ENCODE results near the gene ADCY5.
A peak's percentile ranks its signal among the peaks of the same experiment; 100 is the strongest.

Gene ADCY5

DNA sequence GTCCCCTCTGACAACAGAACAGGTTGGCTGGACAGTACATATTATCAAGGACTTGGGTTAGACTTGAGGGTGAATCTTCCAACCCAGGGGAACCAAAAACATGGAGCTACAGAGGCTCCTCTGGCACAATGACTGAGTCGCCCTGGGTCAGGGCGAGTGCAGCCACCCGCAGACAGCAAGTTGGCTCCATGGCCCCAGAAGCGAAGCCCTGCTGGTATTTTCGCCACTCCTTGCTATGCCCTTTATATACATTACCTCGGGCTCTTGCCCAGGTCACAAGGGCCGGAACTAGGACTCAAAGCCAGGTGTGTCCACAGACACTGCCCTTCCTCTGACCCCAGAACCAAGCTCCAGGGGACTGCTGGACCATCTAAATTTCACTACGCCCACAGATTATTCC is 64.6 kb downstream of the ADCY5 start:
- no peak for DNase-seq

DNA sequence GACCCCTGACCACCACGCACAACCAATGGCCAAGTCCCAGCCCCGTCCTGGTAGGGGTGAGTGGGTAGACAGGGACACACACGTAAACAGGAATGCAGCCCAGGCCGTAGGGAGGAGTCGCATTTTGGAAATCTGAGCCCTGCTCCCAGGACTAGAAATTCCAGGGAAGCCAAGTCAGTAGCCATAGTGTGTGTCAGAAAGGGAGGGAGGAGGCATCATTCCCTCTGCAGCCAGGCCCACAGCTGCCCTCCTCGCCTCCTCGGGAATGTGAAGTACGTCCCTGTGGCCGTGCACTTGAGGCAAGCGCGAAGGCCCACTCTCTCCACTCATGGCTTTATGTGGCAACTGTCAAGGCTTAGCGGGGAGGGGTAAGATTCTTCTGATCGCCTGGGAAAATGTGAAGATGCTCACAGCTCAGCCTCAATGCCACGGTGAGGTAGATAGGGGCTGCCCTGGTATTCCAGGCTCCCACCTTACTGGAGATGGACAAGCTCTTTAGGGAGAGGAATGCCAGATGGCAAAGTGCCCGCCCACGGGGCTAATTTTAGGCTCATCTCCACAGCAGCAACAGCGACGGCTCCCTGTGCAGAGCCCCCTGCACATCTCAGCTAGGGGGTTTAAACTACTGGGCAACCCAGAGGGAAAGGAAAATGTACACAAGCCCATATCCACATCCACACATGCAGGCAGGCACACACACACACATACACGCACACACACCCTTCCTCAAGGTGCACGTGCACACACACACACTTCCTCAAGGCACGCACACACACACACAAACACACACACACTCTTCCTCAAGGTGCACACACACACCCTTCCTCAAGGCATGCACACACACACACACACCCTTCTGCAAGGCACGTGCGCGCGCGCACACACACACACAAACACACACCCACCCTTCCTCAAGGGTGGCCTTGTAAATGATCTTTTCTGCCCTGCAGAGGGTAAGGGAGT is 65.5 kb downstream of the ADCY5 start:
- DNase-seq = peak; percentile 81 to 92

- DNase-seq = no peak
Observed at GRCh38 chr3:123380261-123380660, 68.6 kb downstream of the ADCY5 start.

- no peak for DNase-seq
Observed at GRCh38 chr3:123379041-123379830, 69.7 kb downstream of the ADCY5 start.

GRCh38 chr3:123378409-123378915 is 70.4 kb downstream of the ADCY5 start:
- no peak for DNase-seq

DNA sequence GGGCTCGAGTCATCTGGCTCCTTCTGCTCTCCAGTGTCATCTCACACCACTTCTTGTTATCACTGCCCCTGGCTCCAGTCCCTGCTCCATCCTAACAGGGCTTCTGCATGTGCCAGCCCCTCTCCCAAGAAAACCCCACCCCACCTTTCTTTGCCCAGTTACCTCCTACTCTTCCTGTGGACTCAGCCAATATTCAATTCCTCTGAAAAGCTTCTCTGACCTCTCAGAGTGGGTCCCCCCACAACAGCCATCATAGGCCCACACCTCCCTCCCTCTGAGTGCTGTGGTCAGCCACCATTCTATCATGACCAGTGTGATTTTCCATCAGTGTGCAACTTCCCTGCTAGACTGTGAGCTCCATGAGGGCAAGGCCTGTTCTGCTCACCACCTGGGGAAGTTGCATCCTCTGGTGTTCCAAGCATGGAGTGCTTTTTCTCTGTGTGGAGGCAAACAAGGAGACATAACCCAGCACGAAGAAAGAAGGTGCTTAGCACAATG is 71.6 kb downstream of the ADCY5 start:
- DNase-seq = no peak

DNA sequence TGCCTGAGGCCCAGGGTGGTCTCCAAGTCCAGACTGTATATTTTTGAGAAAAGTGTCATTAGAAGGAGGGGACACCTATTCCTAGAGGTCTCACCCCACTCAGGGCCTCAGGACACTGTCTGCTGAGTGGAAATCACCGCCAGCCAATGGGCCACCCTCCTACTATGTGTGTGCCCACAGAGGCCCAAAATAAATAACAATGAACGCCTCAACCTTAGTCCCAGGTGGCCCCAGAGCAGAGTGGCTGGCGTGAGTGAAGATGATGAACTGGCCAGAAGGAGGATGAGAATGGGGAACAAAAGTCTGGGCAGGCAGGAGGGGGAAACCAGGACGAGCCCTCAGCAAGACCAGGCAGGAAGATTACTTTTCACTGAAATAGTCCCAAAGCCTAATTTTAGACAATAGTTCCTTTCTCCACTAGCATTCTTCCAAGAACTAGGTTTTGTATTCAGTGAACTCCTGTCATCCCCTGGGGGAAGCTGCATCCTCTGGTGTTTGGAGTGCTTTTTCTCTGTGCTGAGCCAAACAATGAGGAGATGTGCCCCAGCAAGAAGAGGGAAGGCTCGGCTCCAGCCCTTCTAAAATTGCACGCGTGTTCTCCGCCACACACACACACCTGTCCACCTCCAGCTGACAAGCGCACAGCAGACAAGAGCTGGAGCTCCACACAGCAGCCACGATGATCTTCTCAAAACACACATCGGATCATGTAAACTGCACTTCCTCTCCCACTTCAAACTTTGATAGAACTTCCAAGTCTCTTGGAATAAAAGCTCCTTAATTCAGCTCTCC is 72.2 kb downstream of the ADCY5 start:
- DNase-seq = no peak

DNA sequence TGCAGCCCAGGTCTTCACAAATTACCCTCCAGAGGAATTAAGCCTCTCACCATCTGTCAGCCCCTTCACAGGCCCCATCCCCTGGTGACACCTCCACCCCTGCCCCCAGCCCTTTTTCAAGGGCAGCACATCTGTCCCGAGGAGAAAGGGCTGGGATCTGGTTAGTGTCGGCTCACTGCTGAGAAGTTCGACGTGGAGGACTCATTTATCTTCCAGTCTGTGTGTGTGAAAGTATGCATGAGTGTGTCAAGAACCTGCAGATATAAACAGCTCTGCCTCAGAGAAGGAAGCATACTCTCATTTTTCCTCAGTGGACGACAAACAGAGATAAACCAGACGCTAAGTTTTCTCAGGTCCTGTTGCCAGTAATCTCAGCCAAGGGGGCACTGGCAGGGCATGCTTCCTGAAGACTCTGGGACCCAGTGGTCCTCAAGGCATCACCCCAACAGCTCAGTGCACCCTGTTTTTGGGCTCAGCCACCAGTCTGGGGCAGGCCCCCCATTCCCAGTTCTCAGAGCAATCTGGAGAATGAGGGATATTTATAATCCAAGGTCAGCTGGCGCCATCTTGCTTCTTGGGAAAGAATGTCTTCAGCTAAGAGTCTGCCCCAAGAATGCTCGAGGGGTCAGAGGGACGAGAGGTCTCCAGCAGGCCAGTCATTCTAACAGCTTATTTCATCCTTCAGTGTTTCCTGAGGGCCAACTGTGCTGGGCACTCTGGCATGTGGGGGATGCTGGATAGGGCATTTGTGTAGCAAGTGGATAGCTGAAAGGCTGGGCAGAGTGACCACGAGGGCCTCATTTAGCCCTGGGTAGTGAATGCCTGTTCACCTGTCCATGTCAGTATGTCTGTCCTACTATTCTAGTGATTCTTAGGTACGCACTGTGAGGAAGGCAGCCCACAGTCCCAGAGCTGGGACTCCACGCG is 73.6 kb downstream of the ADCY5 start:
- peak; percentile 98 for DNase-seq

- peak; percentile 94 to 97 for DNase-seq
Observed at GRCh38 chr3:123374016-123374415, 74.9 kb downstream of the ADCY5 start.

- DNase-seq = peak; percentile 27 to 60
Observed at GRCh38 chr3:123373474-123373987, 75.4 kb downstream of the ADCY5 start.

- DNase-seq = peak in 1 of 2 experiments; percentile 60
Observed at GRCh38 chr3:123372686-123373473, 76.0 kb downstream of the ADCY5 start.

DNA sequence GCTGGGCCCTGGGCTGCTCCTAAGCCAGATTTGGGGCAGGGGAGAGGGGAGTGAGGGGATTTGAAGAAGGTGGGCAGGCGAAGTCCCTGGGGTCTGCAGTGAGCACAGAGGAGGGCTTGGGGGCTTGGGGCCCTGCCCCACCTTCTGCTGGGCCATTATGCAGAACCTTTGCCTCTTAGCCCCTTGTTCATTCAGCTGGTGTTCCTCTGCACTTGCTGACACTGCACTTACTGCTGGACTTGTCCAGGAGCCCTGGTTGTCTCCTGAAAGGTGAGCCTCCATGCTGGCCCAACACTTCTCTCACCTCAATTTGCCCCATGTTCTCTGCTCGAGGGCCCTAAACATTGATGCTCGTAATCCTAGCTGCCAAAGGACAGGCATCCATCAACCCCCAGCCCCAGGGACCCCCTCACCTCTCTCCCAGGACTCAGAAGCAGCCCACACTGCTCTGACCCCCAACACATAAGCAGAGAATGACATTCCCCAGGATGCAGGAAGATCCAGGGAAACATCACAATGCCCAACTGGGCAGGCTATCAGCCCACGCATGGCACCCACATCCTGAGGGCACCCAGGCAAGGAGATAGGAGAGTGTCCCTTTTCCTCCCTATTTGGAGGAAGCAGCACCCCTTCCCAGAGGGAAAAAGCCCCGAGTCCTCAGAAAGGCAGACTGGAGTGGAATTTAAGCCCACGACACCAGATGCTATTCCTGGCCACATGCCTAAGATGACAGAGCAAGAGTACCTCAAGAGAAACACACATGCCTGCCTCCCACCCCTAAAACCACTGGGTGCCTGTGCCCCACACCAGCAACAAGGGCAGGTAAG is 76.8 kb downstream of the ADCY5 start:
- DNase-seq = peak; percentile 79 to 93

GRCh38 chr3:123371426-123371825 is 77.5 kb downstream of the ADCY5 start:
- DNase-seq = no peak

DNA sequence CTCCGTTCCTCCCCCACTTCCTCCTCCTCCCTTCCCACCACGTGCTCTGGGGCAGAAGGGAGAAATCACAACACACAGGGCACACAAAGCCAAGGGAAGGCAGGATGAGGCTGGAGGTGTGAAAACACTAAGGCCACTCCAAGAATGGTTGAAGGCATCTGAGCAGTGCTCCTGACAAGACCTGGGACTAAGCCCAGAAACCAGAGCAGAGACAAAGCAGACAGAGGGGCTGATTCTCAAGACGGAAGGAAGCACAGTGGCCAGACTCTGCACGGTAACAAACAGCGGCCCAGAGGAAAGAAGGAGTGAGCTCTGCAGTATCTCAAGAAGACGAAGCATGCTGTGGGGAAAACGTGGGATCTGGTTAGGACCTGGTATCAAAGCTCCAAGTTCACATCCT is 78.1 kb downstream of the ADCY5 start:
- DNase-seq = no peak

- DNase-seq = no peak
Observed at GRCh38 chr3:123369085-123369484, 79.8 kb downstream of the ADCY5 start.

DNA sequence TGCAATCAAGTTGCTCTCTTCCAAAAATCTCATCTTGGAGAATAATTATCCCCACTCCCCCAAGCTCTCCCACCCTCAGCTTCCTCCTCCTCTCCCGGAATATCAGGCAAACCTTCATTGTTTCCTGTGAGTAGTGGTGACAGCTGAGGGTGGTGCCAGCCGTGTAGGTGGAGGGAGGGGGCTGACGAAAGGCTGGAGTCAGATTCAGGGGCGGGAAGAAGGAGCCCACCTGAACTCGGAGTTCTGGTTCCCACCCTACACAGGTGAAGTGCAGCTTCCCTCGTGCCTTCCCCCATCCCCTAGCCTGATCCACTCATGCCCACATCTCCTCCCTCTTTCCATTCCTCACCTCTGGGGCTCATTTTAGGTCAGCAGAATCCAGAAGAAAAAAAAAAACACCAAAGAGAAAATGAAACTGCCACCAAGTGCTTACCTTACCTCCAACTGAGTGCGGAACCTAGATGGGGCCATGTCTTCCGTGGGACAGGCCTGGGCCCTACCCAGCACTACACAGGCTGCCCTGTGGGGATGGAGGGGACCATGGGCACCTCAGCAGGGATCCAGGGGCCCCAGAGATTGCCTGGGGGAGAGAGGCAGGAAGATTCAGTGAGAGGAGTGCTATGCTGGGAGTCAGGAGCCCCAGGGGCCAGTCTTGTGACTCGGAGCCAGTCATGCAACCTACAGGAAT is 81.3 kb downstream of the ADCY5 start:
- no peak for DNase-seq

GRCh38 chr3:123365450-123366143 is 83.3 kb downstream of the ADCY5 start:
- peak; percentile 65 to 71 for DNase-seq

DNA sequence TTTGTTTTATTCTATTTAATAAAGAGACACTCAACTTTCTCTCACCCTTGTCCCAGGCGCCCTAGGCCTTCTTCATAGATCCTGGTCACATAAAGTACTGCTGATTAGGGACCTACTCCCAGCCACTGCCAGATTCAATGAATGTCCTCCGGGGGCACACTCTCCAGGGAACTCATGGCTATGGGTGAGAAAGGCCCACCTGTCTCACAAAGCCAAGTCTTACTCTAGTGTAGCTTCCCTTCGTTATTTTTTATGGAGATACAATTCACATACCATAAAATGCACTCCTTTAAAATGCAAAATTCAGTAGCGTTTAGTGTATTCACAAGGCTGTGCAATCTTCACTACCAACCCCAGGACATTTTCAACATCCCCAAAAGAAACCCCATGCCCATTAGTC is 87.8 kb downstream of the ADCY5 start:
- DNase-seq = peak in 1 of 2 experiments; percentile 37

Data from NCI-H524 (cell line).